K562 (cell line): ENCODE data around the gene MDC1. TPM values are rescaled to one million over a fixed set of nuclear protein-coding genes. Genes with fewer than 3 reads are reported as not detected.

Source experiments
- ATAC-seq: fragments of 200-7000 bp; cut with Tn5 transposase; 3 replicates; pipeline ENCODE4 v1.9.1; 2020; ENCODE audit warnings: moderate library complexity
- BruUV-seq: library from RNA; stranded (reverse); fragments of 400-500 nt; replicated peaks from 2 replicates; lab custom pipeline; 2021; lab: Mats Ljungman, UMichigan
- CTCF ChIA-PET: fragments of 300-600 bp; formaldehyde crosslinking; extraction: SDS; loops from one replicate; lab custom pipeline; 2021; ENCODE audit warnings: low intra/inter-chr PET ratio; lab: Yijun Ruan, JAX
- POLR2A ChIA-PET: fragments of 300-600, 350-650 bp; sonication (Branson Sonifier 250); formaldehyde crosslinking; extraction: SDS; loops from one replicate; lab custom pipeline; 2021; ENCODE audit warnings: antibody characterized with exemption, inconsistent platforms; lab: Yijun Ruan, JAX
- DNase-seq, 4 experiments: peaks; one replicate each; pipeline versions ENCODE4 v3.0.0 to v3.0.0-alpha.2; 2011 to 2018; ENCODE audit warnings: low spot score in 3 of 4, mixed read lengths in 3 of 4; ENCODE audit errors: extremely low read depth in 1 of 4
- FAIRE-seq: peaks from 2 replicates; lab custom pipeline; 2011; peaks lifted over from hg19 to GRCh38; lab: Jason Lieb, UNC
- H2AFZ ChIP-seq: 2 replicates; pipeline ENCODE4 v1.6.0; 2011; ENCODE audit warnings: low read depth, low read length, control low read depth, inconsistent platforms
- H3K27ac ChIP-seq: fragments of 200-600 bp; 3 replicates; pipeline ENCODE4 v1.8.0; 2011; ENCODE audit warnings: low read depth, mild to moderate bottlenecking, control low read depth, inconsistent platforms, low read length, moderate library complexity, mixed read lengths; ENCODE audit errors: extremely low read depth
- H3K27me3 ChIP-seq, 2 experiments: fragments of 300-600 bp in 1 of 2; 2 replicates in 1 of 2; 3 replicates in 1 of 2; pipeline versions ENCODE4 v1.6.0 to v1.8.0; 2011; ENCODE audit warnings: inconsistent platforms in 2 of 2, low read length in 2 of 2, mild to moderate bottlenecking in 1 of 2, mixed read lengths in 1 of 2, moderate library complexity in 1 of 2; ENCODE audit not compliant: control insufficient read depth in 2 of 2, insufficient read depth in 2 of 2
- H3K36me3 ChIP-seq: fragments of 300-600 bp; 3 replicates; pipeline ENCODE4 v1.8.0; 2011; ENCODE audit warnings: mild to moderate bottlenecking, low read length, inconsistent platforms; ENCODE audit not compliant: control insufficient read depth, insufficient read depth
- H3K4me1 ChIP-seq, 2 experiments: fragments of 200-600 bp in 1 of 2; replicated peaks in 1 of 2; 2 replicates in 1 of 2; 3 replicates in 1 of 2; pipeline versions ENCODE4 v1.5.1 to v1.8.0; 2011; ENCODE audit warnings: inconsistent platforms in 2 of 2, low read length in 2 of 2, mild to moderate bottlenecking in 1 of 2, mixed read lengths in 1 of 2, moderate library complexity in 1 of 2; ENCODE audit not compliant: control insufficient read depth in 2 of 2, insufficient read depth in 2 of 2
- H3K4me2 ChIP-seq: 2 replicates; pipeline ENCODE4 v1.6.1; 2011; ENCODE audit warnings: low read length, control low read depth, inconsistent platforms, mixed read lengths; ENCODE audit not compliant: insufficient read depth
- H3K4me3 ChIP-seq: fragments of 200-600 bp; sonication (generic), shearing (Covaris generic); 2 replicates; pipeline ENCODE4 v1.5.1; 2016; ENCODE audit warnings: control low read depth, inconsistent platforms
- H3K79me2 ChIP-seq: fragments of 200-600 bp; 3 replicates; pipeline ENCODE4 v1.8.0; 2011; ENCODE audit warnings: low read length, inconsistent platforms; ENCODE audit not compliant: control insufficient read depth, insufficient read depth
- H3K9ac ChIP-seq, 2 experiments: 2 replicates each; pipeline versions ENCODE4 v1.6.0 to v1.6.1; 2011; ENCODE audit warnings: low read depth in 2 of 2, low read length in 2 of 2, control low read depth in 1 of 2, inconsistent platforms in 1 of 2, mild to moderate bottlenecking in 1 of 2, mixed read lengths in 1 of 2; ENCODE audit not compliant: insufficient read depth in 1 of 2
- H3K9me1 ChIP-seq: one replicate; pipeline ENCODE4 v1.6.0; 2011; ENCODE audit warnings: inconsistent platforms, mild to moderate bottlenecking, low read length, moderate library complexity; ENCODE audit not compliant: control insufficient read depth, insufficient read depth
- H3K9me3 ChIP-seq: replicated peaks from 2 replicates; pipeline ENCODE4 v1.5.1; 2011; ENCODE audit warnings: low read depth, low read length, inconsistent platforms; ENCODE audit not compliant: control insufficient read depth, insufficient read depth
- H4K20me1 ChIP-seq: replicated peaks from 2 replicates; pipeline ENCODE4 v1.6.1; 2011; ENCODE audit warnings: low read length, inconsistent platforms, mixed read lengths; ENCODE audit not compliant: control insufficient read depth, insufficient read depth
- ETV5 ChIP-seq: sonication (generic); formaldehyde crosslinking; IDR thresholded peaks from 2 replicates; pipeline ENCODE4 v1.4.0; 2020; ENCODE audit warnings: low read depth, mild to moderate bottlenecking, missing genetic modification reagents
- FOXM1 ChIP-seq, 2 experiments: fragments of 450-650 bp in 1 of 2; sonication (generic) in 1 of 2; formaldehyde crosslinking in 1 of 2; IDR thresholded peaks; 2 replicates each; pipeline versions ENCODE4 v1.6.1 to v1.9.0; 2017 to 2022; ENCODE audit warnings: low read depth in 2 of 2, mild to moderate bottlenecking in 2 of 2, missing genetic modification reagents in 1 of 2, moderate library complexity in 1 of 2
- RBM22 ChIP-seq: fragments of 200-400 bp; formaldehyde crosslinking; IDR thresholded peaks from 2 replicates; pipeline ENCODE4 v1.6.1; 2018; ENCODE audit warnings: low read length, low read depth; ENCODE audit not compliant: poor library complexity, severe bottlenecking
- WGBS: fragments of 100-300 bp; shearing (Covaris generic); methylation state at CpG from one replicate; pipeline ENCODE4 v1.1.6; 2016; ENCODE audit warnings: low coverage, mixed read lengths; ENCODE audit not compliant: insufficient coverage; ENCODE audit errors: missing lambda C conversion rate; 5-methylcytosine and 5-hydroxymethylcytosine counted together
- in situ Hi-C: fragments of 300-500 bp; cut with MboI; formaldehyde crosslinking; loops from 4 replicates; pipeline ENCODE4 v1.15.0; 2018; ENCODE audit warnings: inconsistent platforms, mixed read lengths
- intact Hi-C: fragments of 100-400 bp; cut with micrococcal nuclease; formaldehyde crosslinking; loops from 2 replicates; pipeline ENCODE4 v1.14.2; 2022
- polyA plus RNA-seq, 8 experiments: library from polyadenylated mRNA; depleted of rRNA in 4 of 8; stranded (reverse) in 5 of 8; unstranded in 3 of 8; fragments of >200 nt; fragmentation: Nextera tagmentation in 2 of 8; fragmentation: Illumina TruSeq in 1 of 8; extraction: Ambion mirVana in 2 of 8; extraction: Trizol in 1 of 8; gene quantifications; 2 replicates each; pipeline versions ENCODE4 v1.2.1 to v1.2.3, GENCODE V29; 2011 to 2014; ENCODE audit warnings: inconsistent platforms in 1 of 8, missing spikeins in 1 of 8
- total RNA-seq, 7 experiments: library from RNA; depleted of rRNA in 6 of 7; stranded (reverse); fragments of >200 nt in 6 of 7; fragmentation: Illumina TruSeq in 2 of 7; extraction: Trizol in 2 of 7; gene quantifications; 2 replicates each; pipeline versions ENCODE4 v1.2.1 to v1.2.3, GENCODE V29; 2011 to 2021; ENCODE audit warnings: low replicate concordance in 1 of 7

Gene MDC1
- total and polyA plus RNA-seq, 9 of the 15 experiments (the other 6 are each of a cell fraction or from before 2014, with no cell fraction given) = 8.2 to 114 (median 20.0) TPM

GRCh38 chr6:30741063-30741779 is 24.1 kb upstream of the MDC1 start:
- Histone ChIP-seq H3K9me1 (peaks cover 5% of the 10 kb centered on the region), H3K27ac (peak overlapping the region; percentile 87), H3K36me3 (peaks cover 49% of the 10 kb centered on the region), H3K4me3 (peak overlapping the region; percentile 91), H2AFZ (no peak overlapping the region), H3K27me3 (no peaks in the 10 kb centered on the region), H3K4me2 (peak overlapping the region; percentile 92), H4K20me1 (peaks cover 4% of the 10 kb centered on the region; the same call in 1 of the 2 replicates), H3K4me1 (peaks cover 41 to 52% of the 10 kb centered on the region in 2 experiments), H3K9ac (peak overlapping the region; percentile 92 to 98), H3K79me2 (peaks cover 67% of the 10 kb centered on the region), H3K9me3 (no peaks in the 10 kb centered on the region)
- FAIRE-seq (no peak), ATAC-seq (no peak), DNase-seq (no peak)
- ChIA-PET POLR2A (interaction anchor here (0.5 to 1.8 kb wide), 11 partner anchors 8 to 143 kb away, joined by 3 to 9 read pairs (median 4); partner anchors contain the start of gene DDR1), CTCF (interaction anchor here (0.6 to 3.7 kb wide), 2 partner anchors 16 to 87 kb away, joined by 3 to 14 read pairs; no protein-coding TSS in a partner anchor)
- in situ Hi-C loops = loop anchor here (5.0 kb wide), 2 partner anchors 136 to 336 kb away; no protein-coding TSS in a partner anchor
- TF ChIP-seq FOXM1 (IDR thresholded peaks at IDR 0.05; ENCODE audit: low read depth) = no peak
- 0 out of 2 replicates have a peak, but pooled peaks have one; percentile 36 for TF ChIP-seq FOXM1 (CRISPR knock-in tag; IDR thresholded peaks at IDR 0.05; ENCODE audit: low read depth)
- no peak for TF ChIP-seq RBM22
- TF ChIP-seq ETV5 (CRISPR knock-in tag) = 0 out of 2 replicates have a peak, but pooled peaks have one; percentile 45
- WGBS = 68% methylated on average over 8 of the region's 8 CpGs
- intact Hi-C loops = loop anchor here (5.0 kb wide), 2 partner anchors 86 to 341 kb away; no protein-coding TSS in a partner anchor
- BruUV-seq = no TSS peak
